Fibroblast of lung (primary cell): Measurements from ENCODE around the gene LDLRAD3. TPM values are rescaled to one million over a fixed set of nuclear protein-coding genes. Genes with fewer than 3 reads are reported as not detected.

Source experiments
- DNase-seq, 2 donors: peaks; one replicate each; pipeline versions ENCODE4 v3.0.0 to v3.0.0-alpha.2; 2010; ENCODE audit warnings: low read depth in 2 of 2
- H2AFZ ChIP-seq: 2 replicates; pipeline ENCODE4 v1.5.1; 2012; ENCODE audit warnings: low read length, control low read depth, inconsistent platforms
- H3K27ac ChIP-seq: 2 replicates; pipeline ENCODE4 v1.5.1; 2011; ENCODE audit warnings: low read length, control low read depth; ENCODE audit not compliant: insufficient read depth
- H3K27me3 ChIP-seq: 2 replicates; pipeline ENCODE4 v1.5.1; 2011; ENCODE audit warnings: mild to moderate bottlenecking, low read length; ENCODE audit not compliant: control insufficient read depth, insufficient read depth
- H3K36me3 ChIP-seq: 2 replicates; pipeline ENCODE4 v1.5.1; 2011; ENCODE audit warnings: low read length; ENCODE audit not compliant: control insufficient read depth, insufficient read depth
- H3K4me1 ChIP-seq: 2 replicates; pipeline ENCODE4 v1.5.1; 2011; ENCODE audit warnings: low read length; ENCODE audit not compliant: control insufficient read depth, insufficient read depth; ENCODE audit errors: extremely low read depth
- H3K4me2 ChIP-seq: 2 replicates; pipeline ENCODE4 v1.5.1; 2011; ENCODE audit warnings: low read length, control low read depth; ENCODE audit not compliant: insufficient read depth; ENCODE audit errors: extremely low read depth
- H3K4me3 ChIP-seq, 4 experiments: fragments of 200-600 bp in 1 of 4; sonication (generic) in 1 of 4; replicated peaks in 1 of 4; 2 replicates each; pipeline ENCODE4 v1.5.1; 2011 to 2016; ENCODE audit warnings: low read length in 4 of 4, low read depth in 3 of 4, mild to moderate bottlenecking in 3 of 4, control low read depth in 2 of 4, inconsistent platforms in 1 of 4, mixed read lengths in 1 of 4; ENCODE audit not compliant: insufficient read depth in 1 of 4; ENCODE audit errors: control extremely low read depth in 1 of 4
- H3K79me2 ChIP-seq: 2 replicates; pipeline ENCODE4 v1.5.1; 2012; ENCODE audit warnings: mild to moderate bottlenecking, low read length, inconsistent platforms; ENCODE audit not compliant: control insufficient read depth, insufficient read depth
- H3K9ac ChIP-seq: 2 replicates; pipeline ENCODE4 v1.5.1; 2011; ENCODE audit warnings: mild to moderate bottlenecking, low read length, control low read depth; ENCODE audit not compliant: insufficient read depth
- H3K9me3 ChIP-seq: 2 replicates; pipeline ENCODE4 v1.5.1; 2012; ENCODE audit warnings: low read depth, low read length; ENCODE audit not compliant: control insufficient read depth, insufficient read depth
- H4K20me1 ChIP-seq: 2 replicates; pipeline ENCODE4 v1.5.1; 2011; ENCODE audit warnings: low read length; ENCODE audit not compliant: control insufficient read depth, insufficient read depth; ENCODE audit errors: extremely low read depth
- CTCF ChIP-seq, 2 donors: IDR thresholded peaks in 1 of 2; conservative IDR thresholded peaks in 1 of 2; 1 replicate in 1 of 2; 2 replicates in 1 of 2; pipeline ENCODE4 v1.5.1; 2011 to 2012; ENCODE audit warnings: low read length in 2 of 2, control low read depth in 1 of 2, inconsistent platforms in 1 of 2, low read depth in 1 of 2, mild to moderate bottlenecking in 1 of 2
- EZH2 ChIP-seq: IDR thresholded peaks from 2 replicates; pipeline ENCODE4 v1.5.1; 2012; ENCODE audit warnings: low read length, control low read depth, mild to moderate bottlenecking; ENCODE audit errors: missing control alignments
- polyA plus RNA-seq, 2 donors: library from polyadenylated mRNA; depleted of rRNA in 1 of 2; stranded (reverse) in 1 of 2; unstranded in 1 of 2; fragments of >200 nt; gene quantifications; 2 replicates each; pipeline ENCODE4 v1.2.1, GENCODE V29; 2011 to 2012; ENCODE audit warnings: missing spikeins in 1 of 2
- total RNA-seq: library from RNA; depleted of rRNA; stranded (reverse); fragments of >200 nt; gene quantifications from 2 replicates; pipeline ENCODE4 v1.2.1, GENCODE V29; 2014

The LDLRAD3 gene
- total and polyA plus RNA-seq, 2 donors (not counting 1 experiment from before 2014, with no cell fraction given) = 3.8 to 7.8 TPM

DNA sequence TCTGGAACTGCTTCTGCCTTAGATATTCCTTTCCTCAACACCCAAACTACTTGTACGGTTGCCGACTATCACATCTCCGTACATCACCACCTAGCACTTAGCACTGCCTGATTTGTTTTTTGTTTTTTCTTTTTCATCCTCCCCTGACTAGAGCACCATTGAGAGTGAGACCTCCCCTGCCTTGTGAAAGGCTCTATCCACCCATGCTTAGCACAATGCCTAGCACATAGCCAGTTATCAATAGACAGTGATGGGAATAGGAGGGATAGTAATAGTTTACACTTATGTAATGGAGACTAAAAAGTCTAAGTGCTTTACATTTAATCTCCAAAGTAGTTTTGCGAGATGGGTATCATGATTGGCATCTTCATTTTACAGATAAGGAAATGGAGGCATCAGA lies 115.8 kb downstream of the LDLRAD3 start:
- no peak for DNase-seq
- Histone ChIP-seq H3K36me3 (no peaks in the 10 kb centered on the region), H4K20me1 (no peaks in the 10 kb centered on the region), H3K79me2 (no peaks in the 10 kb centered on the region), H3K9me3 (no peaks in the 10 kb centered on the region), H3K27me3 (no peaks in the 10 kb centered on the region), H2AFZ (no peak overlapping the region), H3K9ac (no peak overlapping the region), H3K4me2 (no peak overlapping the region), H3K4me3 (no peak overlapping the region), H3K27ac (no peak overlapping the region), H3K4me1 (no peaks in the 10 kb centered on the region)
- no peak for TF ChIP-seq EZH2
- no peak for TF ChIP-seq CTCF (conservative IDR thresholded peaks at IDR 0.05 in 1 of 2, IDR thresholded peaks at IDR 0.05 in 1 of 2; ENCODE audit: low read depth in 1 of 2, low read length in 2 of 2)

DNA sequence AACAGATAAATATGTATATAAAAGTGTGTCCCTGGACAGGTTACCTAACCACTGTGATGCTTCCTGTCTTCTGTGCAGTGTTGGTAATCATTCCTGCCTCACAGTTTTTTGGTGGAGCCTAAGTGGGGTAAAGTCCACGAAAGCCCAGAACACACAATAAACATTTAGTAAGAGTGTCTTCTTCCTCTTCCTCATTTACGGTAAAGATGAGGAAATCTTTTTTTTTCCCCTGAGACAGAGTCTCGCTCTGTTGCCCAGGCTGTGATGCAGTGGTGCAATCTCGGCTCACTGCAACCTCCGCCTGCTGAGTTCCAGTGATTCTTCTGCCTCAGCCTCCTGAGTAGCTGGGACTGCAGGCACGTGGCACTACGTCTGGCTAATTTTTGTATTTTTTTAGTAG lies 117.1 kb downstream of the LDLRAD3 start:
- Histone ChIP-seq H3K4me3 (no peak overlapping the region), H4K20me1 (no peaks in the 10 kb centered on the region), H3K9me3 (no peaks in the 10 kb centered on the region), H3K27me3 (no peaks in the 10 kb centered on the region), H3K79me2 (no peaks in the 10 kb centered on the region), H3K4me1 (no peaks in the 10 kb centered on the region), H3K36me3 (no peaks in the 10 kb centered on the region), H3K4me2 (no peak overlapping the region), H3K9ac (no peak overlapping the region), H3K27ac (no peak overlapping the region), H2AFZ (no peak overlapping the region)
- no peak for DNase-seq
- TF ChIP-seq CTCF (conservative IDR thresholded peaks at IDR 0.05 in 1 of 2, IDR thresholded peaks at IDR 0.05 in 1 of 2; ENCODE audit: low read depth in 1 of 2, low read length in 2 of 2) (no peak), EZH2 (no peak)

GRCh38 chr11:36061471-36061870 lies 117.6 kb downstream of the LDLRAD3 start:
- H3K4me3 ChIP-seq = no peak overlapping the region
- no peak for DNase-seq
- H3K4me1 ChIP-seq = no peaks in the 10 kb centered on the region
- H3K4me2 ChIP-seq = no peak overlapping the region
- no peaks in the 10 kb centered on the region for H3K9me3 ChIP-seq
- H3K9ac ChIP-seq = no peak overlapping the region
- no peaks in the 10 kb centered on the region for H3K27me3 ChIP-seq
- H3K27ac ChIP-seq = no peak overlapping the region
- no peaks in the 10 kb centered on the region for H4K20me1 ChIP-seq
- no peaks in the 10 kb centered on the region for H3K79me2 ChIP-seq
- H2AFZ ChIP-seq = no peak overlapping the region
- no peaks in the 10 kb centered on the region for H3K36me3 ChIP-seq
- TF ChIP-seq EZH2 = no peak
- no peak for TF ChIP-seq CTCF (conservative IDR thresholded peaks at IDR 0.05 in 1 of 2, IDR thresholded peaks at IDR 0.05 in 1 of 2; ENCODE audit: low read depth in 1 of 2, low read length in 2 of 2)
